Measurements from ENCODE around the gene RPS17. TPM values are rescaled to one million over a fixed set of nuclear protein-coding genes. Genes with fewer than 3 reads are reported as not detected.
"Not testable (repeated sequence)": the region's sequence is repeated elsewhere in the genome, so short reads cannot be mapped to it uniquely, and the experiment has no call there.

Gene RPS17
- polyA plus RNA-seq, 1 donor (not counting 4 experiments of a cell fraction or from before 2014, with no cell fraction given) = 4,320 TPM

DNA sequence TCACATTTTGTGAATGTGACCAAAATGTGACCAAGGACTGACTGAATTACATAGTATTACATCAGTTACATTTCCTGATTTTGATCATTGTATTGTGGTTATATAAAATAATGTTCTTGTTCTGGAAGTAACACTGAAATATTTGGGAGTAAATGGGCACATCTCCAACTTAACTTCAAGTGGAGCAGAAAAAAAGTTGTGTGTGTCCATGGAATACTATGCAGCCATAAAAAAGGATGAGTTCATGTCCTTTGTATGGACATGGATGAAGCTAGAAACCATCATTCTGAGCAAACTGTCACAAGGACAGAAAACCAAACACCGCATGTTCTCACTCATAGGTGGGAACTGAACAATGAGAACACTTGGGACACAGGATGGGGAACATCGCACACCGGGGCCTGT, 5.8 kb downstream of the RPS17 start:
- H3K4me3 ChIP-seq (ENCODE audit: control insufficient read depth in 2 of 3, extremely low read depth in 1 of 3, insufficient read depth in 2 of 3, low read depth in 1 of 3, low read length in 3 of 3); H3K9me1 ChIP-seq (ENCODE audit: control insufficient read depth, extremely low read depth, insufficient read depth, low read length); H2AFZ ChIP-seq (ENCODE audit: control insufficient read depth, low read length); H3K27me3 ChIP-seq (ENCODE audit: control insufficient read depth, extremely low read depth, insufficient read depth, low read length); dilution Hi-C loops (cut with MboI; ENCODE audit: extremely low pct_ligation_motif_present, low sequenced_read_pairs); H3K9me3 ChIP-seq (ENCODE audit: control insufficient read depth, low read depth, low read length); H3K4me2 ChIP-seq (ENCODE audit: control insufficient read depth, extremely low read depth, insufficient read depth, low read depth, low read length); H3K9ac ChIP-seq (ENCODE audit: control insufficient read depth, extremely low read depth, insufficient read depth, low read length); DNase-seq (ENCODE audit: low read depth, low spot score); H3K27ac ChIP-seq (ENCODE audit: control insufficient read depth, insufficient read depth, low read length); FAIRE-seq: not testable (repeated sequence)
- peaks cover 30% of the 10 kb centered on the region for H4K20me1 ChIP-seq (ENCODE audit: control insufficient read depth, extremely low read depth, insufficient read depth, low read length)
- peaks cover 27% of the 10 kb centered on the region for H3K79me2 ChIP-seq (ENCODE audit: control insufficient read depth, insufficient read depth, low read length)
- H3K36me3 ChIP-seq (ENCODE audit: control insufficient read depth in 2 of 2, extremely low read depth in 1 of 2, insufficient read depth in 2 of 2, low read length in 2 of 2) = peaks cover 33 to 34% of the 10 kb centered on the region in 2 experiments
- peaks cover 22% of the 10 kb centered on the region for H3K4me1 ChIP-seq (ENCODE audit: control insufficient read depth, extremely low read depth, insufficient read depth, low read length)

DNA sequence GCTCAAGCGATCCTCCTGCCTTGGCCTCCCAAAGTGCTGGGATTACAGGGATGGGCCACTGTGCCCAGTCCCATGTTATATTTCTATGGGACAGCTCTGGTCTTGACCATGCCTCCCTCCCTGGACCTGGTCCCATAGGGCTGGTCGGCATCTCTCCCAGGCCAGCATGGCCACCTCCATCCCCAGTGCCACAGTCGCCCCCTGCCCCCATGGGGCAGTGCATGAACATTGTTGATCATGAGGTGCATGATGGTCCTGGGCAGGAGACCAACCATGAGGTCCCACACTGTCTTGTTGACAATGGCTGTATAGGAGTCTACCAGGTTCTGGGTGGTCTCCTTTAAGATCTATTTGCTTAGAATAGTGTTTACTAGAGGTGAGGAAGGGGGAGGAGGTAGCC, 6.5 kb downstream of the RPS17 start:
- peaks cover 21% of the 10 kb centered on the region for H3K79me2 ChIP-seq (ENCODE audit: control insufficient read depth, insufficient read depth, low read length)
- DNase-seq (ENCODE audit: low read depth, low spot score) (no peak), FAIRE-seq (no peak)
- H3K36me3 ChIP-seq (ENCODE audit: control insufficient read depth in 2 of 2, extremely low read depth in 1 of 2, insufficient read depth in 2 of 2, low read length in 2 of 2) = peaks cover 28 to 30% of the 10 kb centered on the region in 2 experiments
- no peaks in the 10 kb centered on the region for H3K9me3 ChIP-seq (ENCODE audit: control insufficient read depth, low read depth, low read length)
- peaks cover 28% of the 10 kb centered on the region for H4K20me1 ChIP-seq (ENCODE audit: control insufficient read depth, extremely low read depth, insufficient read depth, low read length)
- dilution Hi-C loops (cut with MboI; ENCODE audit: extremely low pct_ligation_motif_present, low sequenced_read_pairs) = no loop called here
- no peaks in the 10 kb centered on the region for H3K9me1 ChIP-seq (ENCODE audit: control insufficient read depth, extremely low read depth, insufficient read depth, low read length)
- TF ChIP-seq, protein P1, sequence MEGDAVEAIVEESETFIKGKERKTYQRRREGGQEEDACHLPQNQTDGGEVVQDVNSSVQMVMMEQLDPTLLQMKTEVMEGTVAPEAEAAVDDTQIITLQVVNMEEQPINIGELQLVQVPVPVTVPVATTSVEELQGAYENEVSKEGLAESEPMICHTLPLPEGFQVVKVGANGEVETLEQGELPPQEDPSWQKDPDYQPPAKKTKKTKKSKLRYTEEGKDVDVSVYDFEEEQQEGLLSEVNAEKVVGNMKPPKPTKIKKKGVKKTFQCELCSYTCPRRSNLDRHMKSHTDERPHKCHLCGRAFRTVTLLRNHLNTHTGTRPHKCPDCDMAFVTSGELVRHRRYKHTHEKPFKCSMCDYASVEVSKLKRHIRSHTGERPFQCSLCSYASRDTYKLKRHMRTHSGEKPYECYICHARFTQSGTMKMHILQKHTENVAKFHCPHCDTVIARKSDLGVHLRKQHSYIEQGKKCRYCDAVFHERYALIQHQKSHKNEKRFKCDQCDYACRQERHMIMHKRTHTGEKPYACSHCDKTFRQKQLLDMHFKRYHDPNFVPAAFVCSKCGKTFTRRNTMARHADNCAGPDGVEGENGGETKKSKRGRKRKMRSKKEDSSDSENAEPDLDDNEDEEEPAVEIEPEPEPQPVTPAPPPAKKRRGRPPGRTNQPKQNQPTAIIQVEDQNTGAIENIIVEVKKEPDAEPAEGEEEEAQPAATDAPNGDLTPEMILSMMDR (optimal IDR thresholded peaks at IDR 0.05 in 1 of 3, IDR thresholded peaks at IDR 0.05 in 1 of 3, conservative IDR thresholded peaks at IDR 0.05 in 1 of 3; ENCODE audit: extremely low read depth in 1 of 3, insufficient read depth in 2 of 3, low read length in 3 of 3) = no peak
- no peak for TF ChIP-seq EZH2 (IDR thresholded peaks at IDR 0.05; ENCODE audit: low read length)
- peaks cover 20% of the 10 kb centered on the region for H3K4me1 ChIP-seq (ENCODE audit: control insufficient read depth, extremely low read depth, insufficient read depth, low read length)
- H3K27ac ChIP-seq (ENCODE audit: control insufficient read depth, insufficient read depth, low read length) = no peak overlapping the region
- H3K9ac ChIP-seq (ENCODE audit: control insufficient read depth, extremely low read depth, insufficient read depth, low read length) = no peak overlapping the region
- H3K27me3 ChIP-seq (ENCODE audit: control insufficient read depth, extremely low read depth, insufficient read depth, low read length) = no peaks in the 10 kb centered on the region
- no peak overlapping the region for H2AFZ ChIP-seq (ENCODE audit: control insufficient read depth, low read length)
- no peak overlapping the region for H3K4me3 ChIP-seq (ENCODE audit: control insufficient read depth in 2 of 3, extremely low read depth in 1 of 3, insufficient read depth in 2 of 3, low read depth in 1 of 3, low read length in 3 of 3)
- H3K4me2 ChIP-seq (ENCODE audit: control insufficient read depth, extremely low read depth, insufficient read depth, low read depth, low read length) = no peak overlapping the region

DNA sequence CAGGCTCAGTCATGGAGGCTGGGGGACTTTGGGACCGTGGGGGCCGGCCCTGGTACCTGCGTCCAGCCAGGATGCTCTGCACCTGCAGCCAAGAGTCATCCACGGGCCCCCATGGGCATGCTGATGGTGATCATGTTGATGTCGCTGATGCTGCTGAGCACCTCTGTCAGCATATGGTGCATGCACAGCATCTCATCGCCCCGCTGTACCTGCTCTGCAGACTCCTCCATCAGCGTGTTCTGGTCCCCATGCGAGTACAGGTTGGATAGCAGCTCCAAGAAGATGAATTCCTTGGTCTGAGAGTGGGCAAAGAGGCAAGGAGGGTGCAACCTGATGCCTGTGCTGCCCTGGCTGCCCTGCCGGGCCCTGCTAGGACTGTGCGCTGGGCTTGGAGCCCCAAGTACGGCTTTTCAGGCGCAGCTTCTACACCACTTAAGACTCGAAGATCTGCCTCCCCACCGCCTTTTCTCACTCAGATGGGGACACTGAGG, 7.2 kb downstream of the RPS17 start:
- peaks cover 13% of the 10 kb centered on the region for H3K4me1 ChIP-seq (ENCODE audit: control insufficient read depth, extremely low read depth, insufficient read depth, low read length)
- no peaks in the 10 kb centered on the region for H3K9me3 ChIP-seq (ENCODE audit: control insufficient read depth, low read depth, low read length)
- H2AFZ ChIP-seq (ENCODE audit: control insufficient read depth, low read length) = no peak overlapping the region
- H3K9me1 ChIP-seq (ENCODE audit: control insufficient read depth, extremely low read depth, insufficient read depth, low read length) = no peaks in the 10 kb centered on the region
- peaks cover 22 to 23% of the 10 kb centered on the region in 2 experiments for H3K36me3 ChIP-seq (ENCODE audit: control insufficient read depth in 2 of 2, extremely low read depth in 1 of 2, insufficient read depth in 2 of 2, low read length in 2 of 2)
- H3K27ac ChIP-seq (ENCODE audit: control insufficient read depth, insufficient read depth, low read length) = no peak overlapping the region
- no peak for TF ChIP-seq EZH2 (IDR thresholded peaks at IDR 0.05; ENCODE audit: low read length)
- TF ChIP-seq, protein P1 (optimal IDR thresholded peaks at IDR 0.05 in 1 of 3, IDR thresholded peaks at IDR 0.05 in 1 of 3, conservative IDR thresholded peaks at IDR 0.05 in 1 of 3; ENCODE audit: extremely low read depth in 1 of 3, insufficient read depth in 2 of 3, low read length in 3 of 3) = no peak
- no peak overlapping the region for H3K4me2 ChIP-seq (ENCODE audit: control insufficient read depth, extremely low read depth, insufficient read depth, low read depth, low read length)
- dilution Hi-C loops (cut with MboI; ENCODE audit: extremely low pct_ligation_motif_present, low sequenced_read_pairs) = no loop called here
- H3K27me3 ChIP-seq (ENCODE audit: control insufficient read depth, extremely low read depth, insufficient read depth, low read length) = no peaks in the 10 kb centered on the region
- no peak for DNase-seq (ENCODE audit: low read depth, low spot score)
- H3K79me2 ChIP-seq (ENCODE audit: control insufficient read depth, insufficient read depth, low read length) = peaks cover 13% of the 10 kb centered on the region
- no peak overlapping the region for H3K4me3 ChIP-seq (ENCODE audit: control insufficient read depth in 2 of 3, extremely low read depth in 1 of 3, insufficient read depth in 2 of 3, low read depth in 1 of 3, low read length in 3 of 3)
- H3K9ac ChIP-seq (ENCODE audit: control insufficient read depth, extremely low read depth, insufficient read depth, low read length) = no peak overlapping the region
- H4K20me1 ChIP-seq (ENCODE audit: control insufficient read depth, extremely low read depth, insufficient read depth, low read length) = peaks cover 20% of the 10 kb centered on the region
- no peak for FAIRE-seq
